ENCODE data around the gene HIRA. TPM values are rescaled to one million over a fixed set of nuclear protein-coding genes. Genes with fewer than 3 reads are reported as not detected.

The HIRA gene
- total and polyA plus RNA-seq, 9 of the 15 experiments (the other 6 are each of a cell fraction or from before 2014, with no cell fraction given), result 0.96 to 132 (median 58.4) TPM

- no peak for TF ChIP-seq RREB1 (CRISPR knock-in tag; IDR thresholded peaks at IDR 0.05)
- TF ChIP-seq HDAC6 (IDR thresholded peaks at IDR 0.05; ENCODE audit: low read depth, low read length), result no peak
- TF ChIP-seq NFE2 (IDR thresholded peaks at IDR 0.05; ENCODE audit: low read depth), result 0 out of 2 replicates have a peak, but pooled peaks have one; percentile 26
- TF ChIP-seq ETV6 (IDR thresholded peaks at IDR 0.05; ENCODE audit: borderline replicate concordance in 1 of 2, low read depth in 2 of 2, low read length in 1 of 2), result no peak
- no peak for TF ChIP-seq ETV6 (CRISPR knock-in tag; IDR thresholded peaks at IDR 0.05; ENCODE audit: borderline replicate concordance)
- no peak for TF ChIP-seq GTF2E2 (tag; IDR thresholded peaks at IDR 0.05)
- no peak for TF ChIP-seq YBX1 (IDR thresholded peaks at IDR 0.05)
- no peak for TF ChIP-seq ZNF174 (CRISPR knock-in tag; IDR thresholded peaks at IDR 0.05)
- no peak for TF ChIP-seq ZNF197 (CRISPR knock-in tag; IDR thresholded peaks at IDR 0.05; ENCODE audit: low read depth)
- TF ChIP-seq TEAD4 (IDR thresholded peaks at IDR 0.05; ENCODE audit: low read length), result no peak
- TF ChIP-seq TEAD4 (CRISPR knock-in tag; IDR thresholded peaks at IDR 0.05; ENCODE audit: borderline replicate concordance), result no peak; the same call in 1 of the 2 replicates
Measured at GRCh38 chr22:19457828-19458428, 26.4 kb upstream of the HIRA start (continued).
